IPS DF 4.7 (cell line): ENCODE results near the gene OAS3.
"Not testable (repeated sequence)": the region's sequence is repeated elsewhere in the genome, so short reads cannot be mapped to it uniquely, and the experiment has no call there.

ENCODE experiments used
- DNase-seq: peaks from one replicate; pipeline ENCODE4 v3.0.0-alpha.2; 2013; ENCODE audit warnings: low spot score; ENCODE audit errors: extremely low read depth

Gene OAS3

GRCh38 chr12:112948806-112949205 lies 10.5 kb downstream of the OAS3 start:
- no peak for DNase-seq

- DNase-seq = no peak
Observed at GRCh38 chr12:112950701-112951100, 12.4 kb downstream of the OAS3 start.

- not testable (repeated sequence) for DNase-seq
Observed at GRCh38 chr12:112957125-112957524, 18.9 kb downstream of the OAS3 start.

GRCh38 chr12:112961074-112961473 lies 22.8 kb downstream of the OAS3 start:
- DNase-seq = no peak

GRCh38 chr12:112961536-112961935 lies 23.3 kb downstream of the OAS3 start:
- no peak for DNase-seq

GRCh38 chr12:112962561-112962960 lies 24.3 kb downstream of the OAS3 start:
- no peak for DNase-seq

- no peak for DNase-seq
Observed at GRCh38 chr12:112963227-112963861, 25.1 kb downstream of the OAS3 start.

GRCh38 chr12:112964067-112964670 lies 25.9 kb downstream of the OAS3 start:
- DNase-seq = no peak

- no peak for DNase-seq
Observed at GRCh38 chr12:112964915-112965314, 26.6 kb downstream of the OAS3 start.

- no peak for DNase-seq
Observed at GRCh38 chr12:112965643-112966042, 27.4 kb downstream of the OAS3 start.

- DNase-seq = no peak
Observed at GRCh38 chr12:112967306-112967705, 29.0 kb downstream of the OAS3 start.

- no peak for DNase-seq
Observed at GRCh38 chr12:112967858-112968257, 29.6 kb downstream of the OAS3 start.

GRCh38 chr12:112969547-112970306 lies 31.5 kb downstream of the OAS3 start:
- no peak for DNase-seq

- DNase-seq = no peak
Observed at GRCh38 chr12:112970391-112970790, 32.1 kb downstream of the OAS3 start.

GRCh38 chr12:112971248-112971647 lies 33.0 kb downstream of the OAS3 start:
- DNase-seq = no peak

GRCh38 chr12:112973011-112973735 lies 34.9 kb downstream of the OAS3 start:
- no peak for DNase-seq

GRCh38 chr12:112973818-112974231 lies 35.6 kb downstream of the OAS3 start:
- no peak for DNase-seq

- no peak for DNase-seq
Observed at GRCh38 chr12:112974904-112975303, 36.6 kb downstream of the OAS3 start.

GRCh38 chr12:112977139-112977538 lies 38.9 kb downstream of the OAS3 start:
- no peak for DNase-seq

GRCh38 chr12:112977641-112978040 lies 39.4 kb downstream of the OAS3 start:
- DNase-seq = no peak

GRCh38 chr12:112978163-112979040 lies 40.1 kb downstream of the OAS3 start, which contains the start of gene OAS2:
TSS of gene OAS2 (plus strand) at chr12:112978519. CDS start at chr12:112978609, 90 bp downstream.
- DNase-seq = no peak
